ENCODE measurements around the gene CWC27.
"Not testable (repeated sequence)": the region's sequence is repeated elsewhere in the genome, so short reads cannot be mapped to it uniquely, and the experiment has no call there.

Gene CWC27

GRCh38 chr5:64836786-64837185 is 68.1 kb downstream of the CWC27 start:
- no peak for DNase-seq (ENCODE audit: extremely low read depth in 1 of 2, low read depth in 1 of 2)

- DNase-seq (ENCODE audit: extremely low read depth in 1 of 2, low read depth in 1 of 2), result no peak
Observed at GRCh38 chr5:64838376-64838775, 69.6 kb downstream of the CWC27 start.

- no peak for DNase-seq (ENCODE audit: extremely low read depth in 1 of 2, low read depth in 1 of 2)
Observed at GRCh38 chr5:64838803-64839202, 70.1 kb downstream of the CWC27 start.

GRCh38 chr5:64839936-64840335 is 71.2 kb downstream of the CWC27 start:
- DNase-seq (ENCODE audit: extremely low read depth in 1 of 2, low read depth in 1 of 2), result no peak

- no peak for DNase-seq (ENCODE audit: extremely low read depth in 1 of 2, low read depth in 1 of 2)
Observed at GRCh38 chr5:64840958-64841357, 72.2 kb downstream of the CWC27 start.

- DNase-seq (ENCODE audit: extremely low read depth in 1 of 2, low read depth in 1 of 2), result no peak
Observed at GRCh38 chr5:64853777-64854176, 85.0 kb downstream of the CWC27 start.

- no peak for DNase-seq (ENCODE audit: extremely low read depth in 1 of 2, low read depth in 1 of 2)
Observed at GRCh38 chr5:64854855-64855254, 86.1 kb downstream of the CWC27 start.

GRCh38 chr5:64859881-64860280 is 91.2 kb downstream of the CWC27 start:
- DNase-seq (ENCODE audit: extremely low read depth in 1 of 2, low read depth in 1 of 2), result no peak

- no peak for DNase-seq (ENCODE audit: extremely low read depth in 1 of 2, low read depth in 1 of 2)
Observed at GRCh38 chr5:64861281-64861680, 92.6 kb downstream of the CWC27 start.

- DNase-seq (ENCODE audit: extremely low read depth in 1 of 2, low read depth in 1 of 2), result no peak
Observed at GRCh38 chr5:64864171-64864570, 95.4 kb downstream of the CWC27 start.

- no peak for DNase-seq (ENCODE audit: extremely low read depth in 1 of 2, low read depth in 1 of 2)
Observed at GRCh38 chr5:64865662-64866061, 96.9 kb downstream of the CWC27 start.

- DNase-seq (ENCODE audit: extremely low read depth in 1 of 2, low read depth in 1 of 2), result no peak
Observed at GRCh38 chr5:64869419-64869818, 100.7 kb downstream of the CWC27 start.

- DNase-seq (ENCODE audit: extremely low read depth in 1 of 2, low read depth in 1 of 2), result no peak
Observed at GRCh38 chr5:64872044-64872443, 103.3 kb downstream of the CWC27 start.

- DNase-seq (ENCODE audit: extremely low read depth in 1 of 2, low read depth in 1 of 2), result no peak
Observed at GRCh38 chr5:64873441-64873840, 104.7 kb downstream of the CWC27 start.

- DNase-seq (ENCODE audit: extremely low read depth in 1 of 2, low read depth in 1 of 2), result no peak
Observed at GRCh38 chr5:64874753-64875152, 106.0 kb downstream of the CWC27 start.

GRCh38 chr5:64876203-64876602 is 107.5 kb downstream of the CWC27 start:
- DNase-seq (ENCODE audit: extremely low read depth in 1 of 2, low read depth in 1 of 2), result no peak

GRCh38 chr5:64880821-64881220 is 112.1 kb downstream of the CWC27 start:
- no peak for DNase-seq (ENCODE audit: extremely low read depth in 1 of 2, low read depth in 1 of 2)

GRCh38 chr5:64883912-64884311 is 115.2 kb downstream of the CWC27 start:
- no peak for DNase-seq (ENCODE audit: extremely low read depth in 1 of 2, low read depth in 1 of 2)

GRCh38 chr5:64884541-64884940 is 115.8 kb downstream of the CWC27 start:
- DNase-seq (ENCODE audit: extremely low read depth in 1 of 2, low read depth in 1 of 2), result no peak

GRCh38 chr5:64887910-64888309 is 119.2 kb downstream of the CWC27 start:
- no peak for DNase-seq (ENCODE audit: extremely low read depth in 1 of 2, low read depth in 1 of 2)

- DNase-seq (ENCODE audit: extremely low read depth in 1 of 2, low read depth in 1 of 2), result no peak
Observed at GRCh38 chr5:64895748-64896147, 127.0 kb downstream of the CWC27 start.

- DNase-seq (ENCODE audit: extremely low read depth in 1 of 2, low read depth in 1 of 2), result no peak
Observed at GRCh38 chr5:64899838-64900237, 131.1 kb downstream of the CWC27 start.

GRCh38 chr5:64900618-64901017 is 131.9 kb downstream of the CWC27 start:
- DNase-seq (ENCODE audit: extremely low read depth in 1 of 2, low read depth in 1 of 2), result no peak

GRCh38 chr5:64907399-64907798 is 138.7 kb downstream of the CWC27 start:
- DNase-seq (ENCODE audit: extremely low read depth in 1 of 2, low read depth in 1 of 2), result not testable (repeated sequence)

All from activated CD8-positive, alpha-beta memory T cell treated with anti-CD3 and anti-CD28 coated beads for 1 hour (primary cell).